ENCODE results near the gene MAG.
"Not testable (repeated sequence)": the region's sequence is repeated elsewhere in the genome, so short reads cannot be mapped to it uniquely, and the experiment has no call there.

The MAG gene

DNA sequence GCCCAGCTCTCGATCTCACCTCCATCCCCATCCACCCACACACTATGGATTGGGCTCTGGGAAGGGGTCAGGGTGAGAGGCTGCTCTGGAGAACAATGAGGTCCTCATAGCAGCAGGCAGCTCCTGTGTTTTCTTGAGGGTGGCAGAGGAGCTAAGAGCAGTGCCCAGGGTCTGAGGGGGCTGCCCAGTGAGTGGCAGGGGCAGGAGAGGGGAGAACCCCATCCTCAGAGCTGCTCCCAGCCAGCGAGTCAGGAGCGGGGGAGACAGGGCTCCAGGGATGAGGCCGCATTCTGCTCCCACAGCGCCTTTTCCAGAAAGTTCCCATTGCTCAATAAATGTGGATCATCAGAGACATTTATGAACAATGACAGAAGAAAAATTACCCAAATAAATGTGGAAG is 68.1 kb downstream of the MAG start:
- DNase-seq (ENCODE audit: low read depth, low spot score) = not testable (repeated sequence)

DNA sequence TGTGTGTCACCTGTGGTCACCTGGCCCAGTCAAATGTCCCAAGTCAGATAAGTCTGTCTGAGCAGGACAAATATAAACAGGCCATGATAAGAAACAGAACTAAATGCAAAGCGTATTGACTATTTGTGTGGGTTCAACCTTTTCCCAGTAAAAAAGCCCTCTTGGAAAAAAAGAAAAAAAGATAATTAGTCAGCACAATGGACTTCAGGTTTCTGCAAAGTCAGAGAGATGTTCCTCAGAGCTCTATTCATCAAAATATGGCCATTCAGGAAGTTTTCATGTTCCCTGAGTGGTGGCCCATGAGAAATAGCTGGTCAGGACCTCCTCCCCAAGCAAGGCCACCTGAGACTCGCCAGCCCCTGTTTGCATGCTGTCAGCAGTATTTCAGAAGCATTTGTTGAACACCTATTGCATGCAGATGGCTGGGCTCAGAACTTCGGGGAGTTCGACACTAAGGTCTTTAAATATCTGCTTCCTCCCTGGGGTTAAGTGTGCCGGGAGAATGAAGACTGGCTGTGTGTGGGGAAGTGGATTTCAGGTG is 69.0 kb downstream of the MAG start:
- no peak for DNase-seq (ENCODE audit: low read depth, low spot score)

DNA sequence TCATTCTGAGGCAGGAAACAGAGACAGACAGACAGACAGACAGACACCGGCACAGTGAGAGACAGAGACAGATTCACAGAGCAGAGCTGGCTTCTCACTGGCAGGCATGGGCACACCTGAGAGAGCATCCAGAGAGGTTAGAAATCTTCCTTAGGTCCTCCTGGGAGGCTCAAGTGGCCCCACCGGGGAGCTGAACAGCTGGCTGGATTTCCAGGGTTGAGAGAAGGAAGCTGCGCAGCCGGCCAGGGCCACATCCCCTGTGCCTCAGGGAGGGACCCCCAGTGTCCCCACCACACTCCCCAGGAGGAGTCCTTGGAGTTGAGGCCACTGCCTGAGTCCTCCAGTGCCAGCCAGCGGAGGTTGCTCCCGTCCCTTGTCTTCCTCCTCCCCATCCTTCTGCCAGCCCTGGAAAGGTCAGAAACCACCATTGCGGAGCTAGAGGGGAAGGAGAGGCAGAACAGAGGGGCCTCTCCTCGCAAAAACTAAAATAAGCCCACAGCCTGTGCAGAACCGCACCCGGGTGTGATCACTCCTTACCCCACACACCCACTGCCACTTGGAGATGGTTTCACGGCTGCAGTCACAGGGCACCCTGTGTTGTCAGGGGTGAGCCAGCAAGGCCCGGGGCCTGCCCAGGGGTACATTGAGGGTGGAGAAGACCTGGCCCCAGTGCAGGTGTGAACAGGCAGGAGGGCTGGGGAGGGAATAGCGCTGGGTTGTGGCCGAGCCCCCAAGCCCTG is 70.5 kb downstream of the MAG start:
- DNase-seq (ENCODE audit: low read depth, low spot score) = no peak

DNA sequence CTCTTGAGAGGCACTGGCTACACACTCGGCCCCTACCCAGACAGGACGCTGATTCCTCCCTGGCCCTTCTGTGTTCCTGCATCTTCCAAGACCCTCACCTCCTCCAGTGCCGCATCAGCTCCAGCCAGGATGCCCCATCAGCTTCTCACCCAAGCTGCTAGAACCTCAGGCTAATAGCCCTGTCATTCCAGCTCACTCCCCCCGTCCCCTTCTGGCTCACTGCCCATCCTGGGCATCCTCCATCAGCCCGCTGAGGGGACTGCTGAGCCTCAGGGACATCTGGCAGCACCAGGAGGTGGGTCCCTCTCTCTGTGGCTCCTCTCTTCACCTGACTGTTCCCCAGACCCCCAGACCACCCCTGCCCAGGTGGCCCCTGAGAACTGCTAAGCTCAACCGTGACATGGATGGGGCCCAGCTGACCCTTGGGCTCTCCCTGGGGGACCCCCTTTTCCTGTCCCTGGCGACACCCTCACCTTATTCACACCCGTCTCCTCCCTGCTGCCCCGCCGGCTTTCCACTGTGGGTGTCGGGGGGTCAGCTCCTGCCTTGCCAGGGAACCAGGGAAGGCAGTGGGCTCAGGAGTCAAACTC is 71.1 kb downstream of the MAG start:
- DNase-seq (ENCODE audit: low read depth, low spot score) = no peak

Measured in ELF-1 (cell line).